Measurements from ENCODE around the gene SHANK1. TPM values are rescaled to one million over a fixed set of nuclear protein-coding genes. Genes with fewer than 3 reads are reported as not detected.

The SHANK1 gene
- total RNA-seq, 4 donors from 2014 or later, result 2.2 TPM; not detected in 3

DNA sequence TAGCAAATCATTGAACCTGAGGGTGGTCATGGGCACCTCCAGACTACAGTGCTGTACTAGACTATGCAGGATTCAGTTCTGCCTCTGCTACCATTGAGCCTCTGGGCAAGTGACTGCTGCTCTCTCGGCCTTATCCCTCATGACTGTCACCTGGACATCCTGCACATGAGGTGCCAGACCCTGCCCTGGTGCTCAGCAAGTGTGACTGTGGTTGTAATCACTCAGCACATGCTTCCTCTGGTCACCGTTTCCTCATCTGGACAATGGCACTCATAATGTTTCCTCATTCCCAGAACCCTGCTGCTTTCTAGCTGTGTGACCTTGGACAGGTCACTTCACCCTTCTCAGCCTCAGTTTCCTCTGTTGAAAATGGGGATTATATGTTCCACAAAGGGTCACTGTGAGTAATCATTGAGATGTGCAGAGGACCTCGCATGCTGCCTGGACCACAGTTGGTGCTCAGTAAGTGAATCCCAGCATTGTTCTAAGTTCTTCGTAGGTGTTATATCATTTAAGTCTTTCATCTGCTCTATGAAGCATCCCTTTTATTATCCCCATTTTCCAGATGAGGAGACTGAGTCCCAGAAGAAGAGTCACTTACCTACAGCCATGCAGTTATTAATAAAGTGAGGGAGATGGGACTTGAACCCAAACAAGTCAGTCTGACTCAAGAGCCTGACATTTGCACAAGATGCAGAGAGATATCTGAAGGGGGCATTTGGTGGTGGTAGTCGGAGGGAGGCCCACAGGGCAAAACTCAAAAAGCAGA lies 83.1 kb downstream of the SHANK1 start:
- intact Hi-C loops (cut with DNase I; ENCODE audit: low total_unique reads) (no loop called here), in situ Hi-C loops (cut with MboI; ENCODE audit: low pct_ligation_motif_present in 1 of 4, low pct_unique_long_range_greater_than_20kb in 1 of 4, low sequenced_read_pairs in 3 of 4) (loop anchor here in 1 of 4 donors (25.0 kb wide), 1 partner anchor 549 kb away; no protein-coding TSS in a partner anchor)
- H3K9me3 ChIP-seq, result peaks cover 8 to 17% of the 10 kb centered on the region in 2 donors
- no peak for DNase-seq
- no peaks in the 10 kb centered on the region for H3K36me3 ChIP-seq
- 63 to 68% methylated on average over 2 to 5 of the region's 5 CpGs for WGBS, 2 donors (ENCODE audit: low coverage in 1 of 2)
- peaks cover 49% of the 10 kb centered on the region for H3K27me3 ChIP-seq
- peaks cover 0 to 6% (median 1%) of the 10 kb centered on the region in 4 donors for H3K4me1 ChIP-seq
- no peak overlapping the region for H3K4me3 ChIP-seq
- no peak overlapping the region for H3K27ac ChIP-seq
- TF ChIP-seq CTCF (IDR thresholded peaks at IDR 0.05), result no peak
- no peak for TF ChIP-seq EP300 (IDR thresholded peaks at IDR 0.05; ENCODE audit: low read depth)
- no peak for TF ChIP-seq POLR2A (IDR thresholded peaks at IDR 0.05)
- TF ChIP-seq POLR2AphosphoS5 (IDR thresholded peaks at IDR 0.05), result no peak

DNA sequence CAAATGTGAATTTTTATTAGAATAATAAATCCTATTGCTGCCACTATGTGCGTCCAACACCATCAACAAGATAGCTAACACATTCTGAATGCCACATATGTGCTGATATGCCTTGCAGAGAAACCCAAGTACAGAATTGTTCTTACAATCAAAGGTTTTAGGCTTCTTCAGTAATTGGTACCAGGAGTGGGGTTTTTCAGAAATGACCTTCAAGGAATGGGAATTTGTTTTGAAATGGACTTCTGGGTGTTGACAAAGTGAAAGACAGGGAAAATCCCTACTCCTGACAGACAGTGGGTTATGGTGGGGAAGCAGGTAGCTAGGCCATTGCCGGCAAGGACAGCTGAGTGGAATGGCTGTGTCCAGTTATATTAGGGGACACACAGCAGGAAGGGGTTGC lies 85.6 kb downstream of the SHANK1 start:
- no peak for DNase-seq
- no peak overlapping the region for H3K27ac ChIP-seq
- H3K9me3 ChIP-seq, result peaks cover 8 to 17% of the 10 kb centered on the region in 2 donors
- peaks cover 0 to under 1% (median 0%) of the 10 kb centered on the region in 4 donors for H3K4me1 ChIP-seq
- H3K4me3 ChIP-seq, result no peak overlapping the region
- no peaks in the 10 kb centered on the region for H3K36me3 ChIP-seq
- peaks cover 32% of the 10 kb centered on the region for H3K27me3 ChIP-seq
- intact Hi-C loops (cut with DNase I; ENCODE audit: low total_unique reads) (no loop called here), in situ Hi-C loops (cut with MboI; ENCODE audit: low pct_ligation_motif_present in 1 of 4, low pct_unique_long_range_greater_than_20kb in 1 of 4, low sequenced_read_pairs in 3 of 4) (loop anchor here in 1 of 4 donors (25.0 kb wide), 1 partner anchor 547 kb away; no protein-coding TSS in a partner anchor)
- WGBS, 2 donors (ENCODE audit: low coverage in 1 of 2), result 78 to 94% methylated on average over 1 to 2 of the region's 2 CpGs
- TF ChIP-seq POLR2A (IDR thresholded peaks at IDR 0.05), result no peak
- TF ChIP-seq POLR2AphosphoS5 (IDR thresholded peaks at IDR 0.05), result no peak
- no peak for TF ChIP-seq EP300 (IDR thresholded peaks at IDR 0.05; ENCODE audit: low read depth)
- TF ChIP-seq CTCF (IDR thresholded peaks at IDR 0.05), result no peak

- DNase-seq, result no peak
These were observed 86.2 kb downstream of the SHANK1 start for GRCh38 chr19:50633359-50633758.

More at GRCh38 chr19:50633359-50633758, 86.2 kb downstream of the SHANK1 start:
- Histone ChIP-seq H3K4me1 (no peaks in the 10 kb centered on the region), H3K9me3 (peaks cover 8 to 17% of the 10 kb centered on the region in 2 donors), H3K27ac (no peak overlapping the region), H3K4me3 (no peak overlapping the region), H3K27me3 (peaks cover 26% of the 10 kb centered on the region), H3K36me3 (no peaks in the 10 kb centered on the region)
- intact Hi-C loops (cut with DNase I; ENCODE audit: low total_unique reads) (no loop called here), in situ Hi-C loops (cut with MboI; ENCODE audit: low pct_ligation_motif_present in 1 of 4, low pct_unique_long_range_greater_than_20kb in 1 of 4, low sequenced_read_pairs in 3 of 4) (loop anchor here in 1 of 4 donors (25.0 kb wide), 1 partner anchor 546 kb away; no protein-coding TSS in a partner anchor)
- TF ChIP-seq POLR2A (IDR thresholded peaks at IDR 0.05) (no peak), POLR2AphosphoS5 (IDR thresholded peaks at IDR 0.05) (no peak), CTCF (IDR thresholded peaks at IDR 0.05) (no peak), EP300 (IDR thresholded peaks at IDR 0.05; ENCODE audit: low read depth) (no peak)
- 73 to 77% methylated on average over 2 of the region's 2 CpGs for WGBS, 2 donors (ENCODE audit: low coverage in 1 of 2)
